ENCODE results near the gene DHX40. TPM values are rescaled to one million over a fixed set of nuclear protein-coding genes. Genes with fewer than 3 reads are reported as not detected.

Gene DHX40
- total and polyA plus RNA-seq, 2 of the 8 experiments (the other 6 are each of a cell fraction or from before 2014, with no cell fraction given), result 13.5 to 28.3 TPM

DNA sequence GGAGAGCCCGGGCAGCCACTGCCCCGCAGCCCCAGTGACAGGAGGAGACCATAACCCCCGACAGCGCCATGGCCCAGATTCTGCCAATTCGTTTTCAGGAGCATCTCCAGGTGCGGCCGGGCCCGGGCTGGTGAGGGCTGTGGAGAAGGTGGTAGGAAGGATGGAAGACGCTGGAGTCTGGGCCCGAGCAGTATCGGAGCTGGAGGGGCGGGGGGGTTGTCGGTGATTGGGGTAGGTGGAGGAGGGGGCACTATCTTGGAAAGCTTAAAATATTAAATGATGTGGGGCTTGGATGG lies 54.6 kb downstream of the DHX40 start:
- TF ChIP-seq SP1 (IDR thresholded peaks at IDR 0.05; ENCODE audit: low read depth, low read length), result no peak
- TF ChIP-seq SP4 (IDR thresholded peaks at IDR 0.05; ENCODE audit: low read length), result no peak
- TF ChIP-seq POLR2AphosphoS5 (IDR thresholded peaks at IDR 0.05; ENCODE audit: low read depth, low read length), result no peak
- no peak for TF ChIP-seq SP2 (IDR thresholded peaks at IDR 0.05; ENCODE audit: low read length)
- TF ChIP-seq NRF1 (IDR thresholded peaks at IDR 0.05; ENCODE audit: low read depth, low read length), result no peak
- no peak for TF ChIP-seq BRCA1 (IDR thresholded peaks at IDR 0.05; ENCODE audit: low read depth, low read length)
- TF ChIP-seq TAF1 (IDR thresholded peaks at IDR 0.05; ENCODE audit: low read depth, low read length), result no peak
- no peak for TF ChIP-seq TCF12 (IDR thresholded peaks at IDR 0.05; ENCODE audit: low read depth, low read length)
- TF ChIP-seq JUN (IDR thresholded peaks at IDR 0.05; ENCODE audit: low read depth, low read length), result no peak
- no peak for TF ChIP-seq ASH2L (IDR thresholded peaks at IDR 0.05; ENCODE audit: low read length)
- no peak for TF ChIP-seq TAF7 (optimal IDR thresholded peaks at IDR 0.05; ENCODE audit: borderline replicate concordance, low read depth, low read length)
- TF ChIP-seq SIX5 (IDR thresholded peaks at IDR 0.05; ENCODE audit: low read depth, low read length), result no peak
- H4K8ac ChIP-seq (ENCODE audit: extremely low read depth, insufficient read depth, low read length), result peak overlapping the region; percentile 91
- peak overlapping the region; percentile 95 for H3K56ac ChIP-seq (replicated peaks; ENCODE audit: insufficient read length, low read depth, low read length)
- peak overlapping the region; percentile 99 for H2BK5ac ChIP-seq (ENCODE audit: low read depth, low read length)
- peaks cover 0 to 2% (median 0%) of the 10 kb centered on the region in 4 experiments; a peak in 1 of 7 replicates for H3K4me1 ChIP-seq (replicated peaks in 1 of 4; ENCODE audit: control insufficient read depth in 3 of 4, insufficient read depth in 4 of 4, low read length in 3 of 4)
- H3K27ac ChIP-seq (ENCODE audit: low read depth, low read length), result peak overlapping the region; percentile 98
- peaks cover 4% of the 10 kb centered on the region; the same call in 1 of the 2 replicates for H3K23me2 ChIP-seq (ENCODE audit: low read depth, low read length)
- CTCF ChIA-PET (ENCODE audit: partially characterized antibody), result interaction anchor here (2.8 kb wide), 1 partner anchor 12 kb away, joined by 15 read pairs; no protein-coding TSS in a partner anchor
- peak overlapping the region; percentile 54; the same call in 1 of the 2 replicates for H3K18ac ChIP-seq (ENCODE audit: extremely low read depth, low read length)
- H3K14ac ChIP-seq (ENCODE audit: insufficient read length), result no peak overlapping the region
- no peak overlapping the region for H2AFZ ChIP-seq (ENCODE audit: low read length)
- H3K4me2 ChIP-seq (ENCODE audit: insufficient read depth in 1 of 2, low read depth in 2 of 2, low read length in 2 of 2), result peak overlapping the region; percentile 87 to 88
- H2BK15ac ChIP-seq (ENCODE audit: low read length), result no peak overlapping the region
- peak overlapping the region; percentile 64 for H4K5ac ChIP-seq (ENCODE audit: insufficient read length, low read depth, low read length)
- peaks cover 0 to 5% of the 10 kb centered on the region in 2 experiments for H4K20me1 ChIP-seq (replicated peaks in 1 of 2; ENCODE audit: control insufficient read depth in 1 of 2, insufficient read depth in 2 of 2, low read length in 2 of 2)
- H3K79me1 ChIP-seq (ENCODE audit: low read depth, low read length), result no peaks in the 10 kb centered on the region
- no peak overlapping the region for H2BK12ac ChIP-seq (ENCODE audit: low read depth, low read length)
- no peak overlapping the region for H2BK120ac ChIP-seq (replicated peaks; ENCODE audit: low read depth, low read length)
- WGBS, 2 experiments (ENCODE audit: extremely low coverage in 1 of 2, insufficient coverage in 1 of 2, insufficient read length in 1 of 2, insufficient replicate concordance in 2 of 2, low coverage in 1 of 2, low lambda C conversion rate in 2 of 2, missing lambda C conversion rate in 1 of 2), result 3% methylated on average over 9 of the region's 13 CpGs; no CpG with 5 or more reads in 1 of the 2 experiments
- peak overlapping the region; percentile 51 to 94 (median 80) for H3K4me3 ChIP-seq (ENCODE audit: extremely low read depth in 1 of 4, insufficient read depth in 2 of 4, low read depth in 3 of 4, low read length in 4 of 4)
- H3K4ac ChIP-seq (replicated peaks; ENCODE audit: insufficient read length, low read depth, low read length), result peak overlapping the region; percentile 72
- H3K27me3 ChIP-seq (replicated peaks in 1 of 4; ENCODE audit: control insufficient read depth in 3 of 4, extremely low read depth in 1 of 4, insufficient read depth in 3 of 4, low read length in 3 of 4), result no peaks in the 10 kb centered on the region
- no peaks in the 10 kb centered on the region for H3K9me3 ChIP-seq (ENCODE audit: insufficient read depth in 2 of 2, low read depth in 1 of 2, low read length in 1 of 2)
- no peaks in the 10 kb centered on the region for H3K36me3 ChIP-seq (ENCODE audit: control insufficient read depth in 2 of 4, insufficient read depth in 4 of 4, low read length in 3 of 4)
- no peak overlapping the region for H2BK20ac ChIP-seq (ENCODE audit: low read length)
- DNase-seq (ENCODE audit: low read depth in 1 of 2, low spot score in 2 of 2) (no peak), FAIRE-seq (no peak)
- H3K9ac ChIP-seq (replicated peaks in 1 of 4; ENCODE audit: extremely low read depth in 1 of 4, low read depth in 3 of 4, low read length in 3 of 4), result peak overlapping the region; percentile 38 to 98 (median 90)
- POLR2A ChIA-PET (ENCODE audit: partially characterized antibody), result interaction anchor here (0.6 to 4.1 kb wide), 18 partner anchors 9 to 465 kb away, joined by 3 to 25 read pairs (median 6); partner anchors contain the start of genes DHX40, PRR11, PTRH2 and RNFT1
- no peak overlapping the region for H3K23ac ChIP-seq (ENCODE audit: insufficient read length)
- H3K79me2 ChIP-seq (ENCODE audit: control insufficient read depth in 1 of 2, insufficient read depth in 2 of 2, low read length in 2 of 2), result peaks cover 44 to 51% of the 10 kb centered on the region in 2 experiments
- peak overlapping the region; percentile 50 for H4K91ac ChIP-seq (replicated peaks; ENCODE audit: insufficient read length, low read length)
- H2AK5ac ChIP-seq (ENCODE audit: low read depth, low read length), result no peak overlapping the region
